SK-N-SH (cell line): ENCODE results near the gene YAP1.

Experiments used
- CHD2 ChIP-seq: fragments of 150-350 bp; IDR thresholded peaks from 2 replicates; pipeline ENCODE4 v1.6.1; 2018; ENCODE audit warnings: low read length; ENCODE audit not compliant: partially characterized antibody
- CTCF ChIP-seq: fragments of 200-600 bp; sonication (generic); IDR thresholded peaks from 2 replicates; pipeline ENCODE4 v1.6.1; 2017; ENCODE audit warnings: antibody characterized with exemption, mild to moderate bottlenecking, moderate library complexity
- EP300 ChIP-seq, 2 experiments: IDR thresholded peaks; 2 replicates each; pipeline versions ENCODE4 v1.4.0 to v1.6.1; 2012; ENCODE audit warnings: borderline replicate concordance in 1 of 2, low read depth in 1 of 2, low read length in 1 of 2
- EZH2phosphoT487 ChIP-seq: fragments of 200-600 bp; sonication (generic); IDR thresholded peaks from 2 replicates; pipeline ENCODE4 v1.6.1; 2017; ENCODE audit warnings: low read depth, mixed run types, mild to moderate bottlenecking, antibody characterized with exemption, moderate library complexity, borderline replicate concordance
- FOXM1 ChIP-seq: IDR thresholded peaks from 2 replicates; pipeline ENCODE4 v1.4.0; 2012; ENCODE audit warnings: low read depth, mild to moderate bottlenecking
- MAX ChIP-seq: IDR thresholded peaks from 2 replicates; pipeline ENCODE4 v1.4.0; 2012; ENCODE audit warnings: low read depth
- MEF2A ChIP-seq: IDR thresholded peaks from 2 replicates; pipeline ENCODE4 v1.4.0; 2012; ENCODE audit warnings: low read depth, borderline replicate concordance
- PBX3 ChIP-seq: IDR thresholded peaks from 2 replicates; pipeline ENCODE4; 2012
- POLR2AphosphoS5 ChIP-seq: IDR thresholded peaks from 2 replicates; pipeline ENCODE4 v1.6.1; 2012; ENCODE audit warnings: low read depth, low read length
- RFX5 ChIP-seq: IDR thresholded peaks from 2 replicates; pipeline ENCODE4 v1.6.1; 2012; ENCODE audit warnings: mild to moderate bottlenecking, improper control_type of control experiment, low read length
- SIN3A ChIP-seq: IDR thresholded peaks from 2 replicates; pipeline ENCODE4 v1.6.1; 2012; ENCODE audit warnings: low read depth, mild to moderate bottlenecking, low read length, moderate library complexity, borderline replicate concordance
- TAF1 ChIP-seq: IDR thresholded peaks from 2 replicates; pipeline ENCODE4 v1.6.1; 2012; ENCODE audit warnings: low read depth, mild to moderate bottlenecking, low read length, moderate library complexity, borderline replicate concordance
- ZBTB33 ChIP-seq: IDR thresholded peaks from 2 replicates; pipeline ENCODE4 v1.4.0; 2012; ENCODE audit warnings: low read depth, borderline replicate concordance

GRCh38 chr11:102196351-102196750 lies 86.1 kb downstream of the YAP1 start:
- TF ChIP-seq EP300 (IDR thresholded peaks at IDR 0.05; ENCODE audit: borderline replicate concordance in 1 of 2, low read depth in 1 of 2, low read length in 1 of 2) (no peak), CTCF (no peak), RFX5 (no peak), MEF2A (no peak), SIN3A (no peak), EZH2phosphoT487 (no peak), POLR2AphosphoS5 (no peak), CHD2 (no peak), TAF1 (no peak), MAX (no peak), PBX3 (no peak), FOXM1 (no peak), ZBTB33 (no peak)
